NOMO-1 treated with dmso at 0.1 percent for 144 hours (cell line): ENCODE data around the gene TRPM4.
A peak's percentile ranks its signal among the peaks of the same experiment; 100 is the strongest.
"Not testable (repeated sequence)": the region's sequence is repeated elsewhere in the genome, so short reads cannot be mapped to it uniquely, and the experiment has no call there.

Experiments used
- DNase-seq: peaks from one replicate; lab custom pipeline; 2025; ENCODE audit not compliant: unreplicated experiment; lab: John Stamatoyannopoulos, UW

TRPM4 gene

GRCh38 chr19:49157445-49158224, at the start of gene TRPM4:
TSS of gene TRPM4 (plus strand) at chr19:49157792. CDS start at chr19:49157867, 75 bp downstream.
- DNase-seq = peak; percentile 73

DNA sequence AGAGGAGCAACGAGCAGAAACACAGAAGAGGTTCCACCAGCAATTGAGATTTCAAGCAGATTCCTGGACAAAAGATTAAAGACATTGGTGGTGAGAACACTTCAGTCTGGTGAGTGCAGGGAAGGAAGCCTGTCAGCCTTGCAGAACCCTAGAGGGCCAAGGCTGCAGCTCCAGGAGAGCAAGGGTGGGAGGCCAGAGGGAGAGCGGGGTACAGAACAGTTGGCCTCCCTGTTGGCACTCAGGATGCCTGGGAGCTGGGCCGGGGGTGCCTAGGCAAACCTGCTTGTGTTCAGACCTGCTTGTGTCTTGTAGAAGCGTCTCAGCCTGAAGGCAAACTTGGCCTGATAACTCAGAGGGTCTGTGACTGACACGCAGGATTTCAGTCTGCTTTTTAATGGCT, 48.5 kb upstream of the TRPM4 start:
- no peak for DNase-seq

GRCh38 chr19:49109569-49110233, 47.9 kb upstream of the TRPM4 start:
- no peak for DNase-seq

DNA sequence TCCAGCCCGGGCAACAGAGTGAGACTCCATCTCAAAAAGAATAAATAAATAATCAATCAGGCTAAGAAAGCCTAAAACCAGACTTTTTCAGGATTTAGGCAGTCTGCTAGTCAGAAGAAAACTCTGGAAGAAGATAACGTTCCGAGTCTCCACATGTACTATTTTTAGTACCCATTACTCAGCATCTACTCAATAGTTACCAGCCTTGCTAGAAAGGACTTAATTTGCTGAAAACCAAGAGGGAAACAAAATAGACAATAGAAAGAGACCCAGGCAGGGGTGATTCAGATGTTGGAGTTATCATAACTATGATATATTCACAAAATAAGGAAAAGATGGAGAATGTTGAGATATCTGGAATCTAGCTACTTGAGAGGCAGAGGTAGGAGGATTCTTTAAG, 47.0 kb upstream of the TRPM4 start:
- DNase-seq = no peak

- DNase-seq = no peak
Observed at GRCh38 chr19:49111218-49111998, 46.2 kb upstream of the TRPM4 start.

GRCh38 chr19:49113762-49114629, 43.6 kb upstream of the TRPM4 start, which contains the start of gene LIN7B:
TSS of gene LIN7B (plus strand) at chr19:49114370. CDS start at chr19:49114405, 35 bp downstream.
- peak; percentile 52 for DNase-seq

- DNase-seq = no peak
Observed at GRCh38 chr19:49114630-49115363, 42.8 kb upstream of the TRPM4 start.

- peak; percentile 53 for DNase-seq
Observed at GRCh38 chr19:49116544-49116943, 41.0 kb upstream of the TRPM4 start.

DNA sequence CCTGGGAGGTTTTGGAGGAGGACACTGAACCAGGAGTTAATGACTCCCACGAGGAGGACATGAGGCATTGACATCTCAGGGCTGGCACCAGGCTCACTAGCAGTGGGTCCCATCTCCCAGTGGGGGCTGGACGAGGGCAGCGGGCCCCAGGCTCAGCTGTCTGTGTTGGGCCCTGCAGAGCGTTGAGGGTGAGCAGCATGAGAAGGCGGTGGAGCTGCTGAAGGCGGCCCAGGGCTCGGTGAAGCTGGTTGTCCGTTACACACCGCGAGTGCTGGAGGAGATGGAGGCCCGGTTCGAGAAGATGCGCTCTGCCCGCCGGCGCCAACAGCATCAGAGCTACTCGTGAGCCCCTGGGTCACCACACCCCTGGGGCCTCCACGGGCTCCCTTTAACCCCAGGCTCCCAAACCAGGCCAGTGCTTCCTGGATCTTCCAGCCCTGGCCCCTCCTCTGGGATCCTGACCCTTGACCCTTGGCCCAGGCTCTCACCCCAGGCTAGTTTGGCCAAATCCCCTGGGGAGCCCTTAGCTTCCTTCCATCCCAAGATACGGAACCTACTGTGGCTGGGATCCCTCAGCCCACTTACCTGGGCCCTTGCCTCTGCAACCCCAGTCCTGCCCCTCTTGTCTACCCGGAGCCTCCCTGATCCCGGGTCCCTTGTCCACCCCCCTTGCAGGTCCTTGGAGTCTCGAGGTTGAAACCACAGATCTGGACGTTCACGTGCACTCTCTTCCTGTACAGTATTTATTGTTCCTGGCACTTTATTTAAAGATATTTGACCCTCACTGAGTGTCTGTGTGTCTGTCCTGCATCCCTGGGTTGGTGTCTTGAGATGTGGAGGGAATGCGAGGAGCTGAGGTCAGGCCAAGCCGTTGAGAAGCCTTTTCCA, 39.7 kb upstream of the TRPM4 start:
- no peak for DNase-seq

- peak; percentile 95 for DNase-seq
Observed at GRCh38 chr19:49118565-49119410, 38.8 kb upstream of the TRPM4 start, which contains the start of gene C19orf73. TSS of gene C19orf73 (minus strand) at chr19:49119143. CDS start at chr19:49119022, 121 bp downstream.

DNA sequence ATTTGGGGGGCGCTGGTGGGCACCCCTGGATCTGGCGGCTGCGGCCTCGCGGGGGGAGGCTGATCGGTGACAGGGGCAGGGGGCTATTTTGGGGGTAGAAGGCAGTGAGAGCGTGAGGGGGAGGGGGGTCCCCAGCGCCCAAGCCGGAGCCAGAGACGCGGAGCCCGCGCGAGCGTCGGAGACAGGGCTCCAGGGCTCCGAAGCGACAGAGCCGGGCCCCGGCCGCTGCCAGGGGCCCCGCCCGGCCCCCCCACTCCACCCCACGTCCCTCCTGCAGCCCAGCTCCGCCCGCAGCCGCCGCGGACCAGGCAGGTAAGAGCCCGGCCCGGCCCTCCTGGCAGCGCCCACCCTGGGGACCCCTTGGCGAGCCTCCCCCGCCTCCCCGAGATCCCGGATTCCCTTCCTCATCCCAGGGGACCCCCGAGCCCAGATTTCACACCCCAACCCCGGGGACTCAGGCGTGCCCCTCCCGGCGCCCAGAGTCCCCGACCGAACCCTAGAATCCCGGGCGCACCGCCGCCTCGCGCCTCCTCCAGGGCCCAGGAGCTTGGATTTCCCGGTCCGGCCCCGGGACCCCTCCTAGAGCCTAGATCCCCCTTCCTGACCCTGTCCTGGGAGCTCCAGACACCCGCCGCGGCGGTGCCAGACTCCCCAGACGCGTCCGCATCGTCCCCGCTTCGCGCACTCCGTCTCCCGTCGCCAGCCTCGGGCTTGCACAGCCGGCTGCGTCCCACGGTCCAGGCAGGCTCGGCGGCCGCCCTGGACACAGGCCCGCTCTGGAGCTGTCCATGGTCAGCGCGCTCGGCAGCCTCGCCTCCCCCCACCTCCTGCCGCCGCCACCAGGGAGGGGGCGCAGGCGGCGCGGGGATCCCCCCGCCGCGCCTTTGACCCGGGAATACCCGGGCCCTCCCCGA, 37.9 kb upstream of the TRPM4 start, which contains the start of gene PPFIA3:
TSS of gene PPFIA3 (plus strand) at position 134 of the 914 bp plus-strand sequence. CDS start 8,330 bp downstream, outside the sequence.
- DNase-seq = no peak

DNA sequence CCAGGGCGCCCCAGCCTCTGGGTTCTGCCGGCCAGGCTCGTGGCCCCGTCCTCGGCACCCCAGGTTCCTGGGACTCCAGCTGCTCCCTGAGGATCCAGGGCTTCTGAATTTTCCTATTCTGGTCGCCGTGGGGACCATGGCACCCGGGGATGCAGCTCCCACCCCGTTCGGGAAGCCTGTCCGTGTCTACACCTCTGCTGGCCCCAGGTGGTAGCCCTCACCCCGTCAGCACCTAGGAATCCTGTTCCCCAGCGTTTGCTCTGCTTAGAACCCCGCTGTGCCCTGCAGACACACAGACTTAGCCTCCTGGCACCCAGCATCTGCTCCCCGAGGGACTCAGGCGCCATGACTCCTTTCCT, 37.3 kb upstream of the TRPM4 start:
- no peak for DNase-seq

- DNase-seq = no peak
Observed at GRCh38 chr19:49120868-49121267, 36.7 kb upstream of the TRPM4 start.

DNA sequence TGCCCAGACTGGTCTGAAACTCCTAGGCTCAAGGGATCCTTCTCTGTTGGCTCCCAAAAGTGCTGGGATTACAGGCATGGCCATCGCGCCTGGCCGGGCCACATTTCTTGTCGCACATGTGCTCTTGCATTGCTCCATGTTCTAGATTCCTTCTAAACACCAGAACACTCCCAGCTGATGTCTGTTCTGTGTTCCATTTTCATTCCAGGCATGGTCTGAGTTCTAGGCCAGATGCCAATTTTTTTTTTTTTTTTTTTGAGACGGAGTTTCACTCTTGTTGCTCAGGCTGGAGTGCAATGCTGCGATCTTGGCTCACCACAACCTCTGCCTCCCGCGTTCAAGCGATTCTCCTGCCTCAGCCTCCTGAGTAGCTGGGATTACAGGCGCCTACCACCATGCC, 35.8 kb upstream of the TRPM4 start:
- not testable (repeated sequence) for DNase-seq

GRCh38 chr19:49123285-49123684, 34.3 kb upstream of the TRPM4 start:
- DNase-seq = not testable (repeated sequence)

DNA sequence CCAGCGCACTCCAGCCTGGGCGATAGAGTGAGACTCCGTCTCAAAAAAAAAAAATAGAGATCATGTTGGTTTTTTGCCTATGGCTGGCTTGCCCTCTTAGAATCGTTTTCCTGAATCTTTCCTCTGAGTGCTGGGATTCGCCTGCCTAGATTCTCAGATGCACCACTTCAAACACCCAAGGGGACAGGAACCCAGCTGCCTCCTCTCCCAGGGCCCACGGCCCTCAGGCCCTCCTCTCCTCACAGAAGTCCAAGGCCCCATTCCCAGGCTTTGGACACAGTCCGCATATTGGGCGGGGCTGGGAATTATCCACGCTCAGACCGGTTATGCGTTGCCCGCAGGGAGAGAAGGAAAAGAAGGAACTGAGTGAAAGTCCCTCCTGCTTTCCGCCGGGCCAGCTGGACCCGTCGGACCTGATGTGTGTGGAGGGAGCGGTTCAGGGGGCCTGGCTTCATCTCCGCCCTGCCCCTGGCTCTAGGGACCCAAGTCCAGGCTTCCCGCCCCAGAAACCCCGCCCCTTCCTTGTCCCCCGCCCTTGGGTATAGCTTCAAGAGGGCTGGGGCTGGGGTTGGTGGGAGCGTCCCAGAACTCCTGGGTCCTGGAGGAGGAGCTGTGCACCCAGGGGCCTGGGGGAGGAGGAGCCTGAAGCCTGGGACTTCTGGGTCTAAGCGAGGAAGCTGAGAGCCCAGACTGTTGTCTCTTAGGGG, 32.4 kb upstream of the TRPM4 start:
- no peak for DNase-seq
